ENCODE results near the gene PPAN.

- no peak for TF ChIP-seq POLR2A (IDR thresholded peaks at IDR 0.05; ENCODE audit: extremely low read depth, insufficient read length)
- TF ChIP-seq MYC (IDR thresholded peaks at IDR 0.05; ENCODE audit: low read depth, low read length): no peak
- TF ChIP-seq CTCF (IDR thresholded peaks at IDR 0.05; ENCODE audit: low read depth, low read length): no peak
Measured at GRCh38 chr19:10100163-10100785, 5.9 kb upstream of the PPAN start.

All from NB4 (cell line).